Fibroblast of lung (primary cell): Measurements from ENCODE around the gene UBR7. TPM values are rescaled to one million over a fixed set of nuclear protein-coding genes. Genes with fewer than 3 reads are reported as not detected.
"Not testable (repeated sequence)": the region's sequence is repeated elsewhere in the genome, so short reads cannot be mapped to it uniquely, and the experiment has no call there.

Experiments used
- DNase-seq, 2 donors: peaks; one replicate each; pipeline versions ENCODE4 v3.0.0 to v3.0.0-alpha.2; 2010; ENCODE audit warnings: low read depth in 2 of 2
- H2AFZ ChIP-seq: 2 replicates; pipeline ENCODE4 v1.5.1; 2012; ENCODE audit warnings: low read length, control low read depth, inconsistent platforms
- H3K27ac ChIP-seq: 2 replicates; pipeline ENCODE4 v1.5.1; 2011; ENCODE audit warnings: low read length, control low read depth; ENCODE audit not compliant: insufficient read depth
- H3K27me3 ChIP-seq: 2 replicates; pipeline ENCODE4 v1.5.1; 2011; ENCODE audit warnings: mild to moderate bottlenecking, low read length; ENCODE audit not compliant: control insufficient read depth, insufficient read depth
- H3K36me3 ChIP-seq: 2 replicates; pipeline ENCODE4 v1.5.1; 2011; ENCODE audit warnings: low read length; ENCODE audit not compliant: control insufficient read depth, insufficient read depth
- H3K4me1 ChIP-seq: 2 replicates; pipeline ENCODE4 v1.5.1; 2011; ENCODE audit warnings: low read length; ENCODE audit not compliant: control insufficient read depth, insufficient read depth; ENCODE audit errors: extremely low read depth
- H3K4me2 ChIP-seq: 2 replicates; pipeline ENCODE4 v1.5.1; 2011; ENCODE audit warnings: low read length, control low read depth; ENCODE audit not compliant: insufficient read depth; ENCODE audit errors: extremely low read depth
- H3K4me3 ChIP-seq, 4 experiments: fragments of 200-600 bp in 1 of 4; sonication (generic) in 1 of 4; replicated peaks in 1 of 4; 2 replicates each; pipeline ENCODE4 v1.5.1; 2011 to 2016; ENCODE audit warnings: low read length in 4 of 4, low read depth in 3 of 4, mild to moderate bottlenecking in 3 of 4, control low read depth in 2 of 4, inconsistent platforms in 1 of 4, mixed read lengths in 1 of 4; ENCODE audit not compliant: insufficient read depth in 1 of 4; ENCODE audit errors: control extremely low read depth in 1 of 4
- H3K79me2 ChIP-seq: 2 replicates; pipeline ENCODE4 v1.5.1; 2012; ENCODE audit warnings: mild to moderate bottlenecking, low read length, inconsistent platforms; ENCODE audit not compliant: control insufficient read depth, insufficient read depth
- H3K9ac ChIP-seq: 2 replicates; pipeline ENCODE4 v1.5.1; 2011; ENCODE audit warnings: mild to moderate bottlenecking, low read length, control low read depth; ENCODE audit not compliant: insufficient read depth
- H3K9me3 ChIP-seq: 2 replicates; pipeline ENCODE4 v1.5.1; 2012; ENCODE audit warnings: low read depth, low read length; ENCODE audit not compliant: control insufficient read depth, insufficient read depth
- H4K20me1 ChIP-seq: 2 replicates; pipeline ENCODE4 v1.5.1; 2011; ENCODE audit warnings: low read length; ENCODE audit not compliant: control insufficient read depth, insufficient read depth; ENCODE audit errors: extremely low read depth
- CTCF ChIP-seq, 2 donors: IDR thresholded peaks in 1 of 2; conservative IDR thresholded peaks in 1 of 2; 1 replicate in 1 of 2; 2 replicates in 1 of 2; pipeline ENCODE4 v1.5.1; 2011 to 2012; ENCODE audit warnings: low read length in 2 of 2, control low read depth in 1 of 2, inconsistent platforms in 1 of 2, low read depth in 1 of 2, mild to moderate bottlenecking in 1 of 2
- EZH2 ChIP-seq: IDR thresholded peaks from 2 replicates; pipeline ENCODE4 v1.5.1; 2012; ENCODE audit warnings: low read length, control low read depth, mild to moderate bottlenecking; ENCODE audit errors: missing control alignments
- polyA minus RNA-seq: library from RNA; depleted of rRNA, polyadenylated mRNA; stranded (reverse); fragments of >200 nt; gene quantifications from 2 replicates; pipeline ENCODE4 v1.2.3, GENCODE V29; 2011; ENCODE audit warnings: low replicate concordance
- polyA plus RNA-seq, 2 donors: library from polyadenylated mRNA; depleted of rRNA in 1 of 2; stranded (reverse) in 1 of 2; unstranded in 1 of 2; fragments of >200 nt; gene quantifications; 2 replicates each; pipeline ENCODE4 v1.2.1, GENCODE V29; 2011 to 2012; ENCODE audit warnings: missing spikeins in 1 of 2
- total RNA-seq: library from RNA; depleted of rRNA; stranded (reverse); fragments of >200 nt; gene quantifications from 2 replicates; pipeline ENCODE4 v1.2.1, GENCODE V29; 2014

Gene UBR7
- 27.7 and 34.0 TPM in 2 replicates for total RNA-seq
- polyA plus RNA-seq, result 25.4 and 48.9 TPM in 2 replicates
- polyA plus RNA-seq (2012), result 14.2 and 29.3 TPM in 2 replicates
- polyA minus RNA-seq, result 7.7 and 11.4 TPM in 2 replicates

GRCh38 chr14:93206793-93207467, at the start of gene UBR7, which contains the start of gene GON7:
TSS of gene UBR7 (plus strand) at chr14:93207256. CDS start at chr14:93207292, 36 bp downstream.
TSS of gene GON7 (minus strand) at chr14:93207065. CDS start at chr14:93207037, 28 bp downstream.
- H3K9ac ChIP-seq, result peak within 1 kb of the TSS; percentile 73
- no peaks in the 10 kb centered on the region for H3K27me3 ChIP-seq
- peaks cover 33% of the 10 kb centered on the region for H3K79me2 ChIP-seq
- peaks cover 2% of the 10 kb centered on the region for H3K4me1 ChIP-seq
- H4K20me1 ChIP-seq, result no peaks in the 10 kb centered on the region
- H2AFZ ChIP-seq, result peak within 1 kb of the TSS; percentile 95
- peak within 1 kb of the TSS; percentile 77 for H3K27ac ChIP-seq
- peak in 1 of 2 donors; percentile 39 for TF ChIP-seq CTCF (conservative IDR thresholded peaks at IDR 0.05 in 1 of 2, IDR thresholded peaks at IDR 0.05 in 1 of 2; ENCODE audit: low read depth in 1 of 2, low read length in 2 of 2)
- no peak for TF ChIP-seq EZH2
- H3K4me3 ChIP-seq, result peak within 1 kb of the TSS; percentile 56 to 91 (median 76)
- no peaks in the 10 kb centered on the region for H3K9me3 ChIP-seq
- DNase-seq, result peak; percentile 95 to 97
- no peaks in the 10 kb centered on the region for H3K36me3 ChIP-seq
- peak within 1 kb of the TSS; percentile 97 for H3K4me2 ChIP-seq

- H4K20me1 ChIP-seq, H3K9ac ChIP-seq, H3K4me3 ChIP-seq, H3K9me3 ChIP-seq, H3K27ac ChIP-seq, H3K27me3 ChIP-seq, H2AFZ ChIP-seq, H3K4me2 ChIP-seq, DNase-seq, H3K79me2 ChIP-seq, H3K36me3 ChIP-seq, H3K4me1 ChIP-seq: not testable (repeated sequence)
These were observed 48.7 kb upstream of the UBR7 start for GRCh38 chr14:93158349-93158748.

- DNase-seq, H3K36me3 ChIP-seq, H3K27me3 ChIP-seq, H3K4me2 ChIP-seq, H4K20me1 ChIP-seq, H3K4me1 ChIP-seq, H3K79me2 ChIP-seq, H3K4me3 ChIP-seq, H3K9ac ChIP-seq, H3K27ac ChIP-seq, H2AFZ ChIP-seq, H3K9me3 ChIP-seq: not testable (repeated sequence)
These were observed 47.3 kb upstream of the UBR7 start for GRCh38 chr14:93159625-93160352.
